IMR-90 (cell line): ENCODE data around the gene OR2H1. TPM values are rescaled to one million over a fixed set of nuclear protein-coding genes. Genes with fewer than 3 reads are reported as not detected.

Source experiments
- ATAC-seq: fragments of 200-7000 bp; cut with Tn5 transposase; 2 replicates; pipeline ENCODE4 v1.9.1; 2020; ENCODE audit warnings: low read depth, mild to moderate bottlenecking, moderate library complexity
- BruUV-seq: library from RNA; stranded (reverse); fragments of 400-500 nt; replicated peaks from 2 replicates; lab custom pipeline; 2021; lab: Mats Ljungman, UMichigan
- CTCF ChIA-PET: fragments of 300-600 bp; formaldehyde crosslinking; extraction: SDS; loops from one replicate; lab custom pipeline; 2021; ENCODE audit warnings: antibody characterized with exemption; lab: Yijun Ruan, JAX
- POLR2A ChIA-PET: fragments of 300-600 bp; sonication (Branson Sonifier 250); formaldehyde crosslinking; loops from one replicate; lab custom pipeline; 2022; ENCODE audit warnings: antibody characterized with exemption; ENCODE audit not compliant: unreplicated experiment; lab: Charles Lee
- DNase-seq: peaks from one replicate; pipeline ENCODE4 v3.0.0; 2013
- H2AFZ ChIP-seq: replicated peaks from 2 replicates; pipeline ENCODE3; 2013; ENCODE audit warnings: low read length, mild to moderate bottlenecking; ENCODE audit not compliant: poor library complexity
- H2AK5ac ChIP-seq: 2 replicates; pipeline ENCODE4 v1.6.1; 2013; ENCODE audit warnings: low read depth, low read length, inconsistent platforms
- H2AK9ac ChIP-seq: replicated peaks from 2 replicates; pipeline ENCODE3; 2013; ENCODE audit warnings: mild to moderate bottlenecking, low read depth, low read length, moderate library complexity; ENCODE audit not compliant: poor library complexity
- H2BK120ac ChIP-seq: 2 replicates; pipeline ENCODE4 v1.6.1; 2013; ENCODE audit warnings: low read depth, low read length, inconsistent platforms
- H2BK15ac ChIP-seq: 3 replicates; pipeline ENCODE4 v1.6.1; 2013; ENCODE audit warnings: low read depth, low read length, inconsistent platforms
- H2BK20ac ChIP-seq: 2 replicates; pipeline ENCODE4 v1.6.1; 2013; ENCODE audit warnings: low read depth, mild to moderate bottlenecking, inconsistent platforms, low read length, moderate library complexity
- H2BK5ac ChIP-seq: 2 replicates; pipeline ENCODE4 v1.6.1; 2013; ENCODE audit warnings: mild to moderate bottlenecking, low read depth, low read length, inconsistent platforms; ENCODE audit not compliant: poor library complexity, severe bottlenecking
- H3K14ac ChIP-seq: replicated peaks from 2 replicates; pipeline ENCODE4 v1.6.1; 2013; ENCODE audit warnings: low read depth, low read length, inconsistent platforms
- H3K18ac ChIP-seq: 2 replicates; pipeline ENCODE4 v1.6.1; 2013; ENCODE audit warnings: low read depth, low read length, control low read depth
- H3K23ac ChIP-seq: 2 replicates; pipeline ENCODE4 v1.6.1; 2013; ENCODE audit warnings: low read depth, low read length, inconsistent platforms
- H3K27ac ChIP-seq: 2 replicates; pipeline ENCODE4 v1.5.1; 2013; ENCODE audit warnings: mild to moderate bottlenecking, control low read depth, low read length; ENCODE audit not compliant: insufficient read depth
- H3K27me3 ChIP-seq: 2 replicates; pipeline ENCODE4 v1.6.1; 2013; ENCODE audit warnings: low read length; ENCODE audit not compliant: control insufficient read depth, insufficient read depth
- H3K36me3 ChIP-seq: 2 replicates; pipeline ENCODE4 v1.6.1; 2013; ENCODE audit warnings: low read length, mixed read lengths; ENCODE audit not compliant: control insufficient read depth, insufficient read depth
- H3K4ac ChIP-seq: 2 replicates; pipeline ENCODE4 v1.6.1; 2013; ENCODE audit warnings: low read depth, low read length, inconsistent platforms
- H3K4me1 ChIP-seq: 2 replicates; pipeline ENCODE4 v1.6.1; 2013; ENCODE audit warnings: low read length, mixed read lengths; ENCODE audit not compliant: control insufficient read depth, insufficient read depth
- H3K4me2 ChIP-seq: 2 replicates; pipeline ENCODE4 v1.6.1; 2013; ENCODE audit warnings: low read depth, mild to moderate bottlenecking, control low read depth, low read length, moderate library complexity
- H3K4me3 ChIP-seq: 2 replicates; pipeline ENCODE4 v1.5.1; 2013; ENCODE audit warnings: low read depth, mild to moderate bottlenecking, control low read depth, low read length, moderate library complexity; ENCODE audit not compliant: insufficient read depth
- H3K56ac ChIP-seq: 2 replicates; pipeline ENCODE4 v1.6.1; 2013; ENCODE audit warnings: low read length, inconsistent platforms; ENCODE audit not compliant: insufficient read depth; ENCODE audit errors: extremely low read depth
- H3K79me1 ChIP-seq, 2 experiments: 2 replicates each; pipeline ENCODE4 v1.6.1; 2013; ENCODE audit warnings: low read length in 2 of 2, inconsistent platforms in 1 of 2, low read depth in 1 of 2
- H3K9ac ChIP-seq: 2 replicates; pipeline ENCODE4 v1.6.1; 2013; ENCODE audit warnings: low read depth, low read length, control low read depth
- H3K9me1 ChIP-seq: 2 replicates; pipeline ENCODE4 v1.6.1; 2013; ENCODE audit warnings: low read length, inconsistent platforms; ENCODE audit not compliant: insufficient read depth
- H3K9me3 ChIP-seq: 2 replicates; pipeline ENCODE4 v1.6.1; 2013; ENCODE audit warnings: low read length; ENCODE audit not compliant: control insufficient read depth, insufficient read depth
- H4K20me1 ChIP-seq: 2 replicates; pipeline ENCODE4 v1.6.1; 2013; ENCODE audit warnings: low read length, inconsistent platforms; ENCODE audit not compliant: insufficient read depth
- H4K5ac ChIP-seq: 2 replicates; pipeline ENCODE4 v1.6.1; 2013; ENCODE audit warnings: mild to moderate bottlenecking, low read depth, low read length, control low read depth
- H4K8ac ChIP-seq, 2 experiments: 2 replicates each; pipeline ENCODE4 v1.6.1; 2013; ENCODE audit warnings: low read depth in 2 of 2, low read length in 2 of 2, control low read depth in 1 of 2, inconsistent platforms in 1 of 2
- H4K91ac ChIP-seq: 2 replicates; pipeline ENCODE4 v1.6.1; 2013; ENCODE audit warnings: low read depth, low read length, inconsistent platforms; ENCODE audit not compliant: insufficient read depth
- BHLHE40 ChIP-seq: fragments of 150-350 bp; IDR thresholded peaks from 2 replicates; pipeline ENCODE4 v1.6.1; 2016; ENCODE audit warnings: mild to moderate bottlenecking, low read depth, low read length
- CHD1 ChIP-seq: IDR thresholded peaks from 2 replicates; pipeline ENCODE4 v1.6.1; 2012; ENCODE audit warnings: low read depth, low read length, improper control_type of control experiment
- MAZ ChIP-seq: IDR thresholded peaks from 2 replicates; pipeline ENCODE4 v1.6.1; 2012; ENCODE audit warnings: low read depth, mild to moderate bottlenecking, low read length, improper control_type of control experiment, moderate library complexity, borderline replicate concordance
- NFE2L2 ChIP-seq: fragments of 150-350 bp; IDR thresholded peaks from 2 replicates; pipeline ENCODE4 v1.6.1; 2016; ENCODE audit warnings: low read depth, mild to moderate bottlenecking, low read length
- POLR2A ChIP-seq: IDR thresholded peaks from 2 replicates; pipeline ENCODE4 v1.6.1; 2012; ENCODE audit warnings: mild to moderate bottlenecking, low read depth, low read length
- RAD21 ChIP-seq: IDR thresholded peaks from 2 replicates; pipeline ENCODE4 v1.6.1; 2012; ENCODE audit warnings: low read length, improper control_type of control experiment
- RCOR1 ChIP-seq: IDR thresholded peaks from 2 replicates; pipeline ENCODE4 v1.6.1; 2012; ENCODE audit warnings: mild to moderate bottlenecking, low read length, improper control_type of control experiment; ENCODE audit not compliant: insufficient replicate concordance
- SMC3 ChIP-seq: fragments of 150-350 bp; IDR thresholded peaks from 2 replicates; pipeline ENCODE4 v1.6.1; 2016; ENCODE audit warnings: low read depth, mild to moderate bottlenecking, antibody characterized with exemption, low read length, moderate library complexity
- WGBS, 2 experiments: methylation state at CpG; one replicate each; pipeline versions ENCODE4 v1.1.5 to v1.1.7; 2013; ENCODE audit warnings: missing lambda C conversion rate in 2 of 2; ENCODE audit not compliant: insufficient read length in 1 of 2; ENCODE audit errors: extremely low coverage in 2 of 2; 5-methylcytosine and 5-hydroxymethylcytosine counted together
- dilution Hi-C: fragments of 300-500 bp; cut with HindIII; formaldehyde crosslinking; loops from one replicate; pipeline ENCODE4 v1.14.3; 2018; ENCODE audit warnings: low sequenced_read_pairs; ENCODE audit not compliant: unreplicated experiment
- in situ Hi-C: fragments of 300-500 bp; cut with MboI; formaldehyde crosslinking; loops from 3 replicates; pipeline ENCODE4 v1.14.3; 2019; ENCODE audit warnings: low sequenced_read_pairs, inconsistent platforms, mixed read lengths
- intact Hi-C: fragments of 100-400 bp; cut with micrococcal nuclease; formaldehyde crosslinking; loops from 2 replicates; pipeline ENCODE4 v1.10.0; 2022
- polyA plus RNA-seq, 3 experiments: library from polyadenylated mRNA; depleted of rRNA; stranded (reverse); fragments of >200 nt; gene quantifications; 2 replicates each; pipeline ENCODE4 v1.2.3, GENCODE V29; 2012; ENCODE audit warnings: low replicate concordance in 1 of 3
- total RNA-seq: library from RNA; depleted of rRNA; stranded (reverse); fragments of >200 nt; gene quantifications from 2 replicates; pipeline ENCODE4 v1.2.3, GENCODE V29; 2012
- TF ChIP-seq, protein P1 (sequence below): fragments of 150-350 bp; IDR thresholded peaks from 2 replicates; pipeline ENCODE4 v1.6.1; 2016; ENCODE audit warnings: low read depth, mild to moderate bottlenecking, low read length, moderate library complexity, borderline replicate concordance

Gene OR2H1
- total and polyA plus RNA-seq, 2 of the 4 experiments (the other 2 are of a cell fraction): not detected

DNA sequence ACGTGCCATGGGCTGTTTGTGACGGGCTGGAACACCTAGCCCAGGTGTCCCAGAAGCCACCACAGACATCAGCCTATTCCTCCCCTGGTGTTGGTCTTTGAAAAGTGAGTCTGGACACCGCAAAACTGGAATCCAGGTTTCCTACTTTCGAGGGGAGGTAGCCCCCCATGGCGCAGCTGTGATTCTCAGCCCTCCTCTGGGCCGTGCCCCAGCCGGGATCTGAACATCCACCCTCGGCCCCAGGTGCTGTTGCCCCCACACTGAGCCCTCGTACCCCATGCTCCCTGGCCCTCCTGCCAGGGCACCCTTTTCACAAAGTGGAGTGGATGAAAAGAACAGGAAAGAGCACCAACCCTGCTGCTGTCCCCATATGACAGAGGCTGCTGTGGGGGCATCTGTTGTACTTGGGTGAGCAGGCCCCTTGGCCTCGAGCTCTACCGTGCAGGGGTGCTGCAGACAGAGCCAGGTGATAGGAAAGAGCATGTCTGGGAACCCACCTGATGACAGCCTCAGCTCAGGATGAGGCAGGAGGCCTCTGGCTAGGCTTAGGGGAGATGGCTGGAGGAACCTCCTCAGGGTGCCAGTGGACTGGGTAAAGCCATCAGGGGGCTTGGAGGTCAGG, 49.6 kb downstream of the OR2H1 start:
- Histone ChIP-seq H4K8ac (no peak overlapping the region), H3K4me3 (no peak overlapping the region), H3K4me1 (no peaks in the 10 kb centered on the region), H2BK20ac (no peak overlapping the region), H2AFZ (no peak overlapping the region), H2BK5ac (no peak overlapping the region), H2AK9ac (no peak overlapping the region), H3K23ac (no peak overlapping the region), H3K56ac (no peak overlapping the region), H2BK15ac (no peak overlapping the region), H3K27me3 (no peaks in the 10 kb centered on the region), H3K27ac (no peak overlapping the region), H3K79me1 (no peaks in the 10 kb centered on the region), H2AK5ac (no peak overlapping the region), H3K18ac (no peak overlapping the region), H3K36me3 (no peaks in the 10 kb centered on the region), H3K9me3 (peaks cover 8% of the 10 kb centered on the region; the same call in 1 of the 2 replicates), H4K20me1 (no peaks in the 10 kb centered on the region), H3K14ac (no peak overlapping the region), H4K5ac (no peak overlapping the region), H3K9me1 (no peaks in the 10 kb centered on the region), H3K4ac (no peak overlapping the region), H3K4me2 (no peak overlapping the region), H3K9ac (no peak overlapping the region), H4K91ac (no peak overlapping the region), H2BK120ac (no peak overlapping the region)
- ATAC-seq (no peak), DNase-seq (no peak)
- in situ Hi-C loops: no loop called here
- CTCF ChIA-PET: no interaction called here
- dilution Hi-C loops: no loop called here
- TF ChIP-seq SMC3 (no peak), MAZ (no peak), RAD21 (no peak), BHLHE40 (no peak), RCOR1 (no peak), POLR2A (no peak), CHD1 (no peak), NFE2L2 (no peak)
- TF ChIP-seq, protein P1, sequence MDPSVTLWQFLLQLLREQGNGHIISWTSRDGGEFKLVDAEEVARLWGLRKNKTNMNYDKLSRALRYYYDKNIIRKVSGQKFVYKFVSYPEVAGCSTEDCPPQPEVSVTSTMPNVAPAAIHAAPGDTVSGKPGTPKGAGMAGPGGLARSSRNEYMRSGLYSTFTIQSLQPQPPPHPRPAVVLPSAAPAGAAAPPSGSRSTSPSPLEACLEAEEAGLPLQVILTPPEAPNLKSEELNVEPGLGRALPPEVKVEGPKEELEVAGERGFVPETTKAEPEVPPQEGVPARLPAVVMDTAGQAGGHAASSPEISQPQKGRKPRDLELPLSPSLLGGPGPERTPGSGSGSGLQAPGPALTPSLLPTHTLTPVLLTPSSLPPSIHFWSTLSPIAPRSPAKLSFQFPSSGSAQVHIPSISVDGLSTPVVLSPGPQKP: no peak
- no CpG with 5 or more reads among the region's 11 CpGs for WGBS, 2 experiments
- intact Hi-C loops: no loop called here
- no TSS peak for BruUV-seq
- POLR2A ChIA-PET: no interaction called here
